ENCODE measurements around the gene PRKCH.

The PRKCH gene

GRCh38 chr14:61575551-61576150, 254.3 kb downstream of the PRKCH start:
- DNase-seq (ENCODE audit: low read depth in 1 of 2, low spot score in 1 of 2): no peak
- Histone ChIP-seq H3K27ac (replicated peaks) (no peak overlapping the region), H3K4me3 (replicated peaks; ENCODE audit: insufficient read depth, low read length) (no peak overlapping the region), H3K27me3 (ENCODE audit: insufficient read depth, poor library complexity, severe bottlenecking) (no peaks in the 10 kb centered on the region)
- TF ChIP-seq SPI1 (IDR thresholded peaks at IDR 0.05; ENCODE audit: borderline replicate concordance, low read depth) (no peak), CTCF (IDR thresholded peaks at IDR 0.05; ENCODE audit: insufficient read depth, low read length) (no peak)

GRCh38 chr14:61577506-61577931, 256.1 kb downstream of the PRKCH start:
- no peak for DNase-seq (ENCODE audit: low read depth in 1 of 2, low spot score in 1 of 2)
- Histone ChIP-seq H3K4me3 (replicated peaks; ENCODE audit: insufficient read depth, low read length) (no peak overlapping the region), H3K27me3 (ENCODE audit: insufficient read depth, poor library complexity, severe bottlenecking) (no peaks in the 10 kb centered on the region), H3K27ac (replicated peaks) (no peak overlapping the region)
- TF ChIP-seq SPI1 (IDR thresholded peaks at IDR 0.05; ENCODE audit: borderline replicate concordance, low read depth): no peak
- TF ChIP-seq GABPA (IDR thresholded peaks at IDR 0.05; ENCODE audit: low read depth): no peak
- no peak for TF ChIP-seq REST (IDR thresholded peaks at IDR 0.05; ENCODE audit: insufficient replicate concordance, low read depth)
- no peak for TF ChIP-seq CTCF (IDR thresholded peaks at IDR 0.05; ENCODE audit: insufficient read depth, low read length)
- no peak for TF ChIP-seq POLR2AphosphoS5 (IDR thresholded peaks at IDR 0.05; ENCODE audit: low read depth)

- no peaks in the 10 kb centered on the region for H3K27me3 ChIP-seq (ENCODE audit: insufficient read depth, poor library complexity, severe bottlenecking)
- no peak for TF ChIP-seq GABPA (IDR thresholded peaks at IDR 0.05; ENCODE audit: low read depth)
- no peak for TF ChIP-seq SPI1 (IDR thresholded peaks at IDR 0.05; ENCODE audit: borderline replicate concordance, low read depth)
- no peak for TF ChIP-seq CTCF (IDR thresholded peaks at IDR 0.05; ENCODE audit: insufficient read depth, low read length)
- TF ChIP-seq REST (IDR thresholded peaks at IDR 0.05; ENCODE audit: insufficient replicate concordance, low read depth): no peak
- TF ChIP-seq POLR2AphosphoS5 (IDR thresholded peaks at IDR 0.05; ENCODE audit: low read depth): no peak
- DNase-seq (ENCODE audit: low read depth in 1 of 2, low spot score in 1 of 2): no peak
- H3K27ac ChIP-seq (replicated peaks): no peak overlapping the region
- H3K4me3 ChIP-seq (replicated peaks; ENCODE audit: insufficient read depth, low read length): no peak overlapping the region
Observed at GRCh38 chr14:61578745-61579144, 257.4 kb downstream of the PRKCH start.

- no peak for DNase-seq (ENCODE audit: low read depth in 1 of 2, low spot score in 1 of 2)
- Histone ChIP-seq H3K27me3 (ENCODE audit: insufficient read depth, poor library complexity, severe bottlenecking) (no peaks in the 10 kb centered on the region), H3K27ac (replicated peaks) (no peak overlapping the region), H3K4me3 (replicated peaks; ENCODE audit: insufficient read depth, low read length) (no peak overlapping the region)
- TF ChIP-seq GABPA (IDR thresholded peaks at IDR 0.05; ENCODE audit: low read depth): no peak
- TF ChIP-seq POLR2AphosphoS5 (IDR thresholded peaks at IDR 0.05; ENCODE audit: low read depth): no peak
- TF ChIP-seq CTCF (IDR thresholded peaks at IDR 0.05; ENCODE audit: insufficient read depth, low read length): no peak
- no peak for TF ChIP-seq SPI1 (IDR thresholded peaks at IDR 0.05; ENCODE audit: borderline replicate concordance, low read depth)
- TF ChIP-seq REST (IDR thresholded peaks at IDR 0.05; ENCODE audit: insufficient replicate concordance, low read depth): no peak
Observed at GRCh38 chr14:61581340-61581739, 260.0 kb downstream of the PRKCH start.
